ENCODE data around the gene CREBBP.

Gene CREBBP

GRCh38 chr16:3879258-3879886, 1.1 kb downstream of the CREBBP start:
- no peak for DNase-seq

GRCh38 chr16:3878610-3879009, 1.9 kb downstream of the CREBBP start:
- no peak for DNase-seq

GRCh38 chr16:3876695-3877094, 3.8 kb downstream of the CREBBP start:
- DNase-seq, result no peak

- no peak for DNase-seq
These were observed 4.4 kb downstream of the CREBBP start for GRCh38 chr16:3876160-3876559.

GRCh38 chr16:3874794-3875692, 5.5 kb downstream of the CREBBP start:
- no peak for DNase-seq

- DNase-seq, result no peak
These were observed 6.3 kb downstream of the CREBBP start for GRCh38 chr16:3874242-3874641.

GRCh38 chr16:3873482-3874173, 6.9 kb downstream of the CREBBP start:
- no peak for DNase-seq

- no peak for DNase-seq
These were observed 8.2 kb downstream of the CREBBP start for GRCh38 chr16:3872216-3872895.

- DNase-seq, result no peak
These were observed 11.5 kb downstream of the CREBBP start for GRCh38 chr16:3868967-3869366.

- DNase-seq, result no peak
These were observed 12.0 kb downstream of the CREBBP start for GRCh38 chr16:3868556-3868955.

GRCh38 chr16:3866703-3867431, 13.6 kb downstream of the CREBBP start:
- DNase-seq, result no peak

GRCh38 chr16:3865241-3865640, 15.3 kb downstream of the CREBBP start:
- DNase-seq, result no peak

- no peak for DNase-seq
These were observed 16.0 kb downstream of the CREBBP start for GRCh38 chr16:3864562-3864961.

GRCh38 chr16:3863587-3863986, 16.9 kb downstream of the CREBBP start:
- no peak for DNase-seq

- DNase-seq, result no peak
These were observed 18.6 kb downstream of the CREBBP start for GRCh38 chr16:3861808-3862451.

GRCh38 chr16:3859889-3860288, 20.6 kb downstream of the CREBBP start:
- no peak for DNase-seq

- DNase-seq, result no peak
These were observed 21.7 kb downstream of the CREBBP start for GRCh38 chr16:3858801-3859200.

- DNase-seq, result no peak
These were observed 23.1 kb downstream of the CREBBP start for GRCh38 chr16:3857189-3858043.

GRCh38 chr16:3856367-3857141, 24.0 kb downstream of the CREBBP start:
- DNase-seq, result no peak

Data from CD4-positive, alpha-beta T cell treated with Interleukin-21 for 1 hour (primary cell).